Epithelial cell of esophagus (primary cell): ENCODE measurements around the gene PAX5.
A peak's percentile ranks its signal among the peaks of the same experiment; 100 is the strongest.

Experiments
- DNase-seq: peaks from one replicate; pipeline ENCODE4 v3.0.0; 2010; ENCODE audit warnings: low read depth
- H3K4me3 ChIP-seq: 2 replicates; pipeline ENCODE4 v1.5.1; 2011; ENCODE audit warnings: mild to moderate bottlenecking, low read length, control low read depth
- TF ChIP-seq, protein P1 (sequence below): IDR thresholded peaks from 2 replicates; pipeline ENCODE4 v1.5.1; 2011; ENCODE audit warnings: low read depth, mild to moderate bottlenecking, low read length, control low read depth, inconsistent platforms; ENCODE audit not compliant: insufficient read depth; ENCODE audit errors: missing control alignments

PAX5 gene

DNA sequence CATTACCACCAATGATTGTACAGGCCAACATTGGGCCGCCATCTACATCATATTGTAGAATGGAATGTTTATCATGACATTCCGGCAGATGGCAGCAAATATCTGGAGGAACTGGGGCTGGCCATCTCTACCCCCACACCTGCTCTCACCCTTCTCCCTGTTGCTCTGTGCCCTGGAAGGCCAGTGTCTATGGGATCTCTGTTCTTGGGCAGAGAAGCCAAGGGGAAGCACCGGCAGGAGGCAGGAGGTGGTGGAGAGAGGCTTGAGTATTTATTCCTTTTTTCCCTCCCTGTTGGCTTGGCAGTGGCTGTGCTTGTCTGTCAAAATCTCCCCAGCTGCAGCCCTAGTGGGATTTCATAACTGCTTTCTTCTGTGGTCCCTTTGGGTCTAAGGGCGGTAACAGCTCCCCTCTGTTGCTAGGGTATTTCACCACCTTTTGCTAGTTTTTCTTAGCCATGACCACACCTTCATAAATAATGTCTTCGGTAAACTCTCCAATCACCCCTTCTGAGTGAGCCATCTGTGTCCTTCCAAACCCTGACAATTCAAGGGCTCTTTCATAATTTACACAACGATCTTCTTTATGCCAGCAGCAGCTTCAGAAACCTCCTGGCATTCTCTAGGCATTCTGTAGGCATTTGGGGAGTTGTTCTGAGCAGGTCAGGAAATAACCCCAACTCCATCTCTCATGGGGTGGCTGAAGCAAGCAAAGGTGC is 235.6 kb downstream of the PAX5 start:
- TF ChIP-seq, protein P1, sequence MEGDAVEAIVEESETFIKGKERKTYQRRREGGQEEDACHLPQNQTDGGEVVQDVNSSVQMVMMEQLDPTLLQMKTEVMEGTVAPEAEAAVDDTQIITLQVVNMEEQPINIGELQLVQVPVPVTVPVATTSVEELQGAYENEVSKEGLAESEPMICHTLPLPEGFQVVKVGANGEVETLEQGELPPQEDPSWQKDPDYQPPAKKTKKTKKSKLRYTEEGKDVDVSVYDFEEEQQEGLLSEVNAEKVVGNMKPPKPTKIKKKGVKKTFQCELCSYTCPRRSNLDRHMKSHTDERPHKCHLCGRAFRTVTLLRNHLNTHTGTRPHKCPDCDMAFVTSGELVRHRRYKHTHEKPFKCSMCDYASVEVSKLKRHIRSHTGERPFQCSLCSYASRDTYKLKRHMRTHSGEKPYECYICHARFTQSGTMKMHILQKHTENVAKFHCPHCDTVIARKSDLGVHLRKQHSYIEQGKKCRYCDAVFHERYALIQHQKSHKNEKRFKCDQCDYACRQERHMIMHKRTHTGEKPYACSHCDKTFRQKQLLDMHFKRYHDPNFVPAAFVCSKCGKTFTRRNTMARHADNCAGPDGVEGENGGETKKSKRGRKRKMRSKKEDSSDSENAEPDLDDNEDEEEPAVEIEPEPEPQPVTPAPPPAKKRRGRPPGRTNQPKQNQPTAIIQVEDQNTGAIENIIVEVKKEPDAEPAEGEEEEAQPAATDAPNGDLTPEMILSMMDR: peak; percentile 20
- peak; percentile 27 for DNase-seq
- no peak overlapping the region for H3K4me3 ChIP-seq

DNA sequence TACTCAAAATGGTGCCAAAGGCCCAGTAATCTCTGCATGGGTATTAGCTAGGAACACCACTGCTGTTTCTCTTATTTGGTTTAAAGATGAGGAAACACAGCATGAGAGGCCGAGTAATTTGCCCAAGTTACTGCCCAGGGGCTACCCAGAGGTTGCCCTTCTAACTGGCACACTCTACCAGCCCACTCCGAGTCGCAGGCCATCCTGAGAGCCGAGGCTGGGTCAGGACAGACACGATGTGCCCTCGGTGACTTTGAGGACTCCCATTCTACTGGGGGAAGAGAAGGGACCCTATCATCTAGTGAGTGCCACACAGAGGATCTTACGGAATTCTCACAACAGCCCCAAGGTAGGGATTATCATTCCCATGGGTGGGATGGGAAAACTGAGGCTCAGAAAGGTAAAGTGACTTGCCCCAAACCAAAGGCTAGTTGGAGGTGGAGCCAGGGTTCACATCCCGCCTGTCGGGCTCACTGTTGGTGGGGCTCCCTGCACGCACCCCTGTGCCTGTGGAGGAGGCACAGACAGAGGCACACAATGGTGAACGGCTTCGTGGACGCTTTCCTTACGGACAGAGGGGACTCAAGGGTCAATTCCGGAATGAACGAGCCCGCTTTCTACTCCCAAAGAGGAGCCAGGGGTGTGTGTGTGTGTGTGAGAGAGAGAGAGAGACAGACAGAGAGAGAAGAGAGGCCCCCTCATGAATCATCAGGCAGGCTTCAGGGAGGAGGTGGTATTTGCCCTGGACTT is 236.4 kb downstream of the PAX5 start:
- DNase-seq: no peak
- no peak overlapping the region for H3K4me3 ChIP-seq
- TF ChIP-seq, protein P1: no peak

DNA sequence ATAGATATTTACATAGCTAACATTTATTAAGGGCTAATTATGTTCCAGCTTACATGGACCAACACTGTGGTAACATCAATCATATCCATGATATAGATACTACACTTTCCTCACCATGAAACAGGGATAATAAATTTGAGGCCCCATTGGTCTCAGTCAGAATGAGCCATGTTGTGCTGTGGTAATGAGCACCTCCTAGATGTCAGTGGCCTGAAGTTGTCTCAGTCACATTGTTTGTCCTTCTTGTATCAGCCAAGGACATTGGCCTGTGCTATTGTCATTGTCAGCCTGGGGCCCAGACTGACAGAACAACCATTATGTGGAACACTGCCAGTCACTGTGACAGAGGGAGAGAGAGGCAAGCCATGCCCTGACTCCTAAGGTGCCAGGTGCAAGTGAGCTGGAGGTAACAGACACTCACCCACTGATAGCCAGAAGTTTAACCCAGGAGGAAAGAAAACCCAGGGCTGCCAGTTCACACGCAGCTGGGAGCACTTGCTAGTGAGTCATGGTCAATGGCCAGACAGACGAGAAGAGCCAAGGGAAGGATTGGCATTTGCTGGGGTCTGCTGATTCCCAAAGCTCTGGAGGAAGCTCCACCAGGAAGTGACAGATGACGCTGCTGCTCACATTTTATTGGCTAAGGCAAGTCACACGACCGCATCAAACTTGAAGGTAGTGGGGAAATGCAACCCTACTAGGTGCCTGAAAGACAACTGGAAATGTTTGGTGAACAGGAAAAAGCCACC is 237.2 kb downstream of the PAX5 start:
- DNase-seq: no peak
- H3K4me3 ChIP-seq: no peak overlapping the region
- TF ChIP-seq, protein P1: no peak

DNA sequence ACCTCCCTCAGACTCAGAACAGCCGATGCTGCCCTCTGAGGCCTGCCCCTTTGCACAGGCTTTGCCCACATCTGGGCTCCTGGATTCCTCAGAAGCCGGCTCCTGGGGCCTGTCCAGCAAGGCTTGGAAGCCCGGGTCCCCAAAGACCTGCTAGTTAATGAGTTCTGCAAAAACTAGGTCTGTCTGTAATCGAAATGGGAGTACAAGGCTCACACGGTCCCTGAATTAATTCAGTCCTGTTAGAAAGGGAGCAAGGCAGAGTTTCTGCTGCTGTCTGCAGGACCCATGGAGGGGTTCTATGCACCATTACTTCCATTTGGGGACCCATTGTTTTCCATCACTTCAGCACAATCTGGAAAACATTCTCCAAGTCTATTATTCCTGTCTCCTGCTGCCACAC is 239.6 kb downstream of the PAX5 start:
- H3K4me3 ChIP-seq: no peak overlapping the region
- no peak for DNase-seq
- TF ChIP-seq, protein P1: no peak

DNA sequence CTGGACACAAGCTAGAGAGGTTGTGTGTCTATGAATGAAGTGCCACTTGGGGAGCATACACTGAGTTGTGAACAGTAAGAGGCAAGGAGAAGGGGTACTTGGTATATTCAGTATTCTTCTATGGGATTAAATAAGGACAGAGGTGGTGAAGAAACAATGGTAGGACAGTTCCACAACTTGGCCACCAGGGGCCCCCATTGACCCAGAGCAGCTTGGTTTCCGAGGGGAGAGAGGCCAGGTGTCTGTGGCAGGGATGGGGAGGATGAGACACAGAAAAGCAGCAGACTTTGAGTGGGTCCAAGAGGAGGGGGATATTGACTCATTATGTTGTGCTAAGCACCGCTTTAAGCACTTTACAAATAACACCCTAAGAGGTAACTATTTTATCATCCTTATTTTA is 240.8 kb downstream of the PAX5 start:
- TF ChIP-seq, protein P1: peak; percentile 19
- H3K4me3 ChIP-seq: no peak overlapping the region
- DNase-seq: no peak

DNA sequence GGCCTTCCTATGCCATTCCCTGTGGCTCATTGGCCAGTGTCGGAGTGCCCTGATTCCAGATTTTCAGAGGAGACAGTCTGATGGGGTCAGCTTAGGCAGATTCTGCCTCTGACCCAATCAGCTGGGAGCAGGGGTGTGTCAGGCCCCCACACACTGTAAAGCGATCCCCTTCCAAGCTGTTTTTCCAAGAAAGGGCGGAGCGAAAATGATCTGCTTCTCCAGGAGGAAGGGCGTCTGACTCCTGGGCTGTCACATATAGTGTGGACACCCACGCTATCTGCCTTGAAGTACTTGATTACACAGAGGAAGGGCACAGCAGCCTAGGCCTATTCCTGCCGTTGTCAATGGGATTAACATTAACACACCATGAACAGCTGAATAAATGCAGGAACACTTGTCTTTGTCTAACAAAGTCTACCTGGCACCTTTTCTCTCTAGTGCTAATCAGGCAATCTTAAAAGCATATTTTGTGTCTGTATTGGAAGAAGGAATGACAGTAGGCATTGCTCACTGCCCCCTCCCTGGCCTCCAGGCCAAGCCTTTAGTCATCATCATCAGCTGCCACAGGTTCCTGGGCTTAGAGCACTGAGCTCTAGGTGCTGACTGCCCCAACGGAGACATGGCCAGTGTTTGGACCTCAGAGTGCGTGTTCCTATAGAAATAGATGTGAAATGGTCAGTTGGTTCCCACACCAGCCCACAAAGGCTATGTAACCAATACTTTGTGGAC is 242.7 kb downstream of the PAX5 start:
- peak; percentile 47 for DNase-seq
- TF ChIP-seq, protein P1: no peak
- H3K4me3 ChIP-seq: no peak overlapping the region
